Mesothelial cell of epicardium (in vitro differentiated cells): ENCODE results near the gene SFPQ. TPM values are rescaled to one million over a fixed set of nuclear protein-coding genes. Genes with fewer than 3 reads are reported as not detected.

Source experiments
- DNase-seq, 2 experiments: peaks; one replicate each; pipeline ENCODE4 v3.0.0; 2021; ENCODE audit warnings: low spot score in 2 of 2; ENCODE audit not compliant: unreplicated experiment in 2 of 2
- H3K27ac Mint-ChIP-seq: 2 replicates; pipeline ENCODE4 v1.8.0; 2021; ENCODE audit warnings: mixed read lengths
- H3K27me3 Mint-ChIP-seq: 2 replicates; pipeline ENCODE4 v1.8.0; 2021; ENCODE audit warnings: low read depth, mixed read lengths
- H3K36me3 Mint-ChIP-seq: 2 replicates; pipeline ENCODE4 v1.8.0; 2021; ENCODE audit warnings: mixed read lengths
- H3K4me1 Mint-ChIP-seq: 2 replicates; pipeline ENCODE4 v1.8.0; 2021; ENCODE audit warnings: mixed read lengths
- H3K4me3 Mint-ChIP-seq: 2 replicates; pipeline ENCODE4 v1.8.0; 2021; ENCODE audit warnings: mild to moderate bottlenecking, moderate library complexity, mixed read lengths
- H3K9me3 Mint-ChIP-seq: 2 replicates; pipeline ENCODE4 v1.8.0; 2021; ENCODE audit warnings: mixed read lengths
- total RNA-seq: library from RNA; stranded (reverse); gene quantifications from 3 replicates; pipeline ENCODE4 v1.2.1, GENCODE V29; 2021
- TF ChIP-seq, protein P1 (sequence below): fragments of 200-600 bp; sonication (generic); IDR thresholded peaks from one replicate; pipeline ENCODE4 v1.5.0; 2021; ENCODE audit warnings: antibody characterized with exemption; ENCODE audit not compliant: unreplicated experiment

Gene SFPQ
- total RNA-seq, 1 donor from 2014 or later, result 793 TPM

DNA sequence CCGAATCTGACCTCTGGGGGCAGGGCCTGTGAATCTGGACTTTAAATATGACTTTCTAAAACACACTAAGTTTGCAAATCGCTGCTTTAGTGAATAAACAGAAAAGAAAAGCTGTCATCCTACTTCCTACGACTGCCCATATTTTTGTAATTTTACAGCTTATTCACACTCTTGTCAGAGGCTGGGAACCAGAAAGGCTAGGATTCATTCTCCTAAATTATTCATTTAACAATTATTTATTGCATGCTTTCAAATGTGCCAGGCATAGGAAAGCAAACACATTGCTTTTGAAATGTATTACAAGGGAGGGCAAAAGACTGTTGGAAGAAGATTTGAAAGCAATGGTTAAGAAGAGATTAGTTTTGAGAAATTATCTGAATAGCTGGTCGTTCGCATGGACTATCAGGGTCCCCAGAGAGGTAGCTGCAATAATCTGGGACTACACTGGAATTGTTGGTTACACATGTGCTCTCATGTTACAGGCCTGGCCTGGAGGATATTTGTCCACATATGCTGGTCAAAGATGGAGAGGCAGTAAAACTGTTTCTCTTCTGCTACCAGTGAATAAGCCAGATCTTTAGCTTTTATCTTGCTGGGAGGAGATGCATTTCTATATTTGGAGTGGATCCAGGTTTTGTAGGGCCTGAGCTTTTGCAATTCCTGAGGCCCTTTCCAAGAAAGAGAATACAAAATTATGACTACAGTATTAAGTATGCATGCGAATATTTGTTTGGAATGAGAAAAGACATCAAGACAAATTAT lies 29.6 kb upstream of the SFPQ start:
- DNase-seq, result no peak
- Mint-ChIP-seq H3K9me3 (no peaks in the 10 kb centered on the region), H3K27ac (peak overlapping the region; percentile 79), H3K27me3 (no peaks in the 10 kb centered on the region), H3K4me1 (peaks cover 16% of the 10 kb centered on the region), H3K36me3 (no peaks in the 10 kb centered on the region), H3K4me3 (no peak overlapping the region)
- TF ChIP-seq, protein P1, sequence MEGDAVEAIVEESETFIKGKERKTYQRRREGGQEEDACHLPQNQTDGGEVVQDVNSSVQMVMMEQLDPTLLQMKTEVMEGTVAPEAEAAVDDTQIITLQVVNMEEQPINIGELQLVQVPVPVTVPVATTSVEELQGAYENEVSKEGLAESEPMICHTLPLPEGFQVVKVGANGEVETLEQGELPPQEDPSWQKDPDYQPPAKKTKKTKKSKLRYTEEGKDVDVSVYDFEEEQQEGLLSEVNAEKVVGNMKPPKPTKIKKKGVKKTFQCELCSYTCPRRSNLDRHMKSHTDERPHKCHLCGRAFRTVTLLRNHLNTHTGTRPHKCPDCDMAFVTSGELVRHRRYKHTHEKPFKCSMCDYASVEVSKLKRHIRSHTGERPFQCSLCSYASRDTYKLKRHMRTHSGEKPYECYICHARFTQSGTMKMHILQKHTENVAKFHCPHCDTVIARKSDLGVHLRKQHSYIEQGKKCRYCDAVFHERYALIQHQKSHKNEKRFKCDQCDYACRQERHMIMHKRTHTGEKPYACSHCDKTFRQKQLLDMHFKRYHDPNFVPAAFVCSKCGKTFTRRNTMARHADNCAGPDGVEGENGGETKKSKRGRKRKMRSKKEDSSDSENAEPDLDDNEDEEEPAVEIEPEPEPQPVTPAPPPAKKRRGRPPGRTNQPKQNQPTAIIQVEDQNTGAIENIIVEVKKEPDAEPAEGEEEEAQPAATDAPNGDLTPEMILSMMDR, result no peak

DNA sequence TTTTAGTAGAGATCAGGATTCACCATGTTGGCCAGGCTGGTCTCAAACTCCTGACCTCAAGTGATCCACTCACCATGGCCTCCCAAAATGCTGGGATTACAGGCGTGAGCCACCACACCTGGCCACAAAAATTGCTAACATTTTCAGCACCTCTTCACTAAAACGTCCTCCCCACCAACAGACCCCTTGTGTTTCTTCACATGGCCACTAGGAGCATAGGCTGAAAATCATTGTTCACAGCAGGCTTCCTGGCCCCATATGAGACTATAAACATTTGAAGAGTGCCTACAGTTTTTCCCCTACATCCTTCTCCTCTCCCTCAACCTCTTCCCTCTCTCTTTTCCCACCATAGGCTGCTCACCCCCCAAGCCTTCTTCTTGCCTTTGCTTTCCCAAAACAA lies 28.0 kb upstream of the SFPQ start:
- Mint-ChIP-seq H3K27me3 (no peaks in the 10 kb centered on the region), H3K4me1 (peaks cover 16% of the 10 kb centered on the region), H3K4me3 (no peak overlapping the region), H3K36me3 (no peaks in the 10 kb centered on the region), H3K27ac (no peak overlapping the region), H3K9me3 (no peaks in the 10 kb centered on the region)
- no peak for DNase-seq
- TF ChIP-seq, protein P1, result peak; percentile 40

- peaks cover 7% of the 10 kb centered on the region for H3K4me1 Mint-ChIP-seq
- H3K4me3 Mint-ChIP-seq, result no peak overlapping the region
- TF ChIP-seq, protein P1, result no peak
- no peaks in the 10 kb centered on the region for H3K36me3 Mint-ChIP-seq
- no peaks in the 10 kb centered on the region for H3K9me3 Mint-ChIP-seq
- DNase-seq, result no peak
- H3K27ac Mint-ChIP-seq, result no peak overlapping the region
- H3K27me3 Mint-ChIP-seq, result no peaks in the 10 kb centered on the region
These were observed 22.4 kb upstream of the SFPQ start for GRCh38 chr1:35215346-35215745.

DNA sequence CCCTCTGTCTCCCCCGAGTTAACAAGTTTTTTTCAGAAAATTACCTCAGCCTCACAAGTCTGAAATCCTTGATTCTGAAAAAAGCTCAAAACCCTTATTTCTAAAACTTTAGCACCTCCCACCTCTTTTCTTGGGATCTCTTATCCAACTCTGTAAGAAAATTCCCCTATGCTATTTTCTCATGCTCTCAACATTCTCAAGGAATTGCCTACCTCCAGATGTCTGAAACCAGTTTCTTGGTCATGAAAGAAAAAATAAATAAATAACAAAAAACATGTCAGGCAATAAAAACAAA lies 18.1 kb upstream of the SFPQ start:
- H3K4me1 Mint-ChIP-seq, result peaks cover 13% of the 10 kb centered on the region
- no peak overlapping the region for H3K4me3 Mint-ChIP-seq
- H3K27ac Mint-ChIP-seq, result no peak overlapping the region
- no peaks in the 10 kb centered on the region for H3K27me3 Mint-ChIP-seq
- H3K9me3 Mint-ChIP-seq, result no peaks in the 10 kb centered on the region
- TF ChIP-seq, protein P1, result no peak
- H3K36me3 Mint-ChIP-seq, result no peaks in the 10 kb centered on the region
- no peak for DNase-seq

- Mint-ChIP-seq H3K27ac (no peak overlapping the region), H3K27me3 (no peaks in the 10 kb centered on the region), H3K4me1 (peaks cover 13% of the 10 kb centered on the region), H3K4me3 (no peak overlapping the region), H3K9me3 (no peaks in the 10 kb centered on the region), H3K36me3 (no peaks in the 10 kb centered on the region)
- TF ChIP-seq, protein P1, result no peak
- DNase-seq, result no peak
These were observed 17.6 kb upstream of the SFPQ start for GRCh38 chr1:35210321-35211119.
